KBM-7 (cell line): ENCODE data around the gene MKX.
"Not testable (repeated sequence)": the region's sequence is repeated elsewhere in the genome, so short reads cannot be mapped to it uniquely, and the experiment has no call there.

Source experiments
- DNase-seq: peaks from one replicate; pipeline ENCODE4 v3.0.0-alpha.2; 2015
- in situ Hi-C: fragments of 300-500 bp; cut with MboI; formaldehyde crosslinking; loops from 2 replicates; pipeline ENCODE4 v1.14.3; 2020; ENCODE audit warnings: low sequenced_read_pairs, low pct_unique_long_range_greater_than_20kb, mixed read lengths

MKX gene

DNA sequence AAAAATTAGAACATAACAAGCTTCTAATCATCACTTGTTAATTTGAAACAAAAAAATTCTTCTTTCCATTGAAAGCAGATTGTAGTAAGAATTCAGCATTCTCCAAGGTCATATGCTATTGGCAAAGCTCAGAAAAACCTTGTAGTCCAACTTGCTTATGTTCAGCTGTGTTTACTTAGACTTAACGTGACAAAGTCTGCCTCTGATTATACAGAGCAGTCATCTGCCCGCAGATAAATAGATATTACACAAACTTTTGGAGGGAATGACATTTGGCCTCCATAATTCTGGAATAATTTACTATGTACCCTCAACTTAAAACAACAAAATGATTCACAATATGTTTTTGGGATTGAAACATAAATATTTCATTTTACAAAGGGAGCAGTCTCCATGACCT is 45.8 kb downstream of the MKX start:
- in situ Hi-C loops: no loop called here
- DNase-seq: no peak

- DNase-seq: no peak
- in situ Hi-C loops: no loop called here
Measured at GRCh38 chr10:27698961-27699360, 46.7 kb downstream of the MKX start.

DNA sequence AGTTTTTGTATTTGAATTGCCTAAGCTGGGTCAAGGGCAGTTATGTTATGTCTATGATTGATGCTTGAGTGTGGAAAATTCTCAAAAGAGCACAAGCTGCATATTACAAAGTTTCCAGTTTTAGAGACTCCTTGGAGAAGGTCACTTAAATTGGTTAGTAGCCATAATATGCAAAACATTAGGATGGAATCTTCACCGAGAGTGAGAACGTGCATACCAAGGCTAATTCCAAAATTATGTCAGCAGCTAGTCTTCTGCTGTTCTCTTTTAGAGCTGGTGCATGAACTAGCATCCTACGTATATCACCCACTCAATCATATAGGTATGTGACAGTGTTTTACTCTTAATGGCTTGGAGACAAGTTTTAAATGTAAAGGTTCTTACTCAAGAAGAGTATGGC is 49.2 kb downstream of the MKX start:
- DNase-seq: no peak
- in situ Hi-C loops: no loop called here

DNA sequence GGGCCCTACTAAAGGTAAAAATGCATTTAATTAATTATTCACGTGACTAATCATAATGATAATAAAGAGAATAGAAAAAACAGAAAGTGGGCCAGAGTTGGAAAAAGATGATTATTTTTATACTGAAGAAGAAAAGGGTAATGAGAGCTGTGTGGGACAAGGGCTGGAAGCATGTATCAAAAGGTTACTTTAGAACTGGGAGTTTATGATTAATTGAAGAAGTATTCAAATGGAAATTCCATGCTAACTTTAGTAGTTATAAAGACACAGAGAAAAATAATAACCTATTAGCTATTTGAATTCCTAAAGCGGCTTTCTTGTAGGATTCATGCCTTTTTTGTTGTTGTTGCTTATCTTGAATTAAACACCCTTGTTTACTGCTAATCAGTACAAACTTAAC is 49.9 kb downstream of the MKX start:
- in situ Hi-C loops: no loop called here
- no peak for DNase-seq

DNA sequence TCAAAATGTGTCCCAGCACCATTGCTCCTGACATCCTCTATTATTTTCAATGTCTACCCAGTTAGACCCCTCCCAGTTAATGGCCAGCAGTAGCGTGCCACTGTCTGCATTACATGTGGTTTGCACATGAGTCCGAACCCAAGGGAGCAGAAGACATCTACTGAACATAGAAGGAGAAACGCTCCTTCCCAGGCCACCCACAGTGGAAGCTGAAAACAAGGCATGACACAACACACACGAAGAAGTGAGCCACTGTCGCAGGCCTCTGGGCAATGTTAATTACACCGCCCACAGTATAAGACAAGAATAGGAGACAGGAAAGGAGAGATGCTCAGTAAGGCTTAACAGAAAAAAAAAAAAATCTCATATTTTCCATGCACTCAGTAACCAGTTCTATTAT is 50.5 kb downstream of the MKX start:
- DNase-seq: no peak
- in situ Hi-C loops: no loop called here

DNA sequence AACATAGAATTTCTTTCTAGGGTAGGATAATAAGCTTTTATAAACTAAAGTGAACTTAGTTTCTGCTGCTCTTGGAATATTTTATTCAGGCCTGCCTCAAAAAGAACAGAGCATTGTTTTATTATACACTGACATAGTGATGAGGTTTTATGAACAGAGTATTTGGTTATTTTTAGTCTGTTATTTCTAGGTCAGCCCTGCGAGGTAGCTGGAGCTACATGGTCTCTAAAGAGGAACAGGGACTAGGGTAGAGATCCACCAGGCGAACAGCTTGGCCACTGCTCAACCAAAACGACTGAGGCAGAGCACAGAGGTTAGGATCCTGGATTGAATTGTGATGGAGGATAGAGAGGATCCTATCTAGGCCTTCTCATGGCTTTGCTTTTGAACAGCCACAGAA is 53.0 kb downstream of the MKX start:
- in situ Hi-C loops: no loop called here

DNA sequence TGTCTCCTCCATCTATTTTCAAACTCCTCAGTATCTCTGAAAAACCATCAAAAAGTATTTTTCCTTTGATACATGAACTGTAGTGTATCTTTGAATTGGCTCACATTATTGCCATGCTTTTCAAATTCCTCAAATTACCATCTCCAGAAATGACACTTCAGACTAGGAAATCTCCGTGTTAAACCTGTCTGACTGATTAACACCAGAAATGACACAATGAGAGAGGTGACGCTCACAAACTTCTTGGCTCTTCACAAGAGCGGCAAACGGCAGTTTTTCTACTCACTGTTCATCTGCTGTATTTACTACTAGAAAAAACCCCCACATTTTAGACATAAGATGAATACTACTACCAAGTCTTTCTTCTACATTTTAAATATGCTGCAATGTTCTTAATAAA is 56.6 kb downstream of the MKX start:
- no peak for DNase-seq
- in situ Hi-C loops: no loop called here

More for the DNA sequence above, 53.0 kb downstream of the MKX start:
- no peak for DNase-seq

DNA sequence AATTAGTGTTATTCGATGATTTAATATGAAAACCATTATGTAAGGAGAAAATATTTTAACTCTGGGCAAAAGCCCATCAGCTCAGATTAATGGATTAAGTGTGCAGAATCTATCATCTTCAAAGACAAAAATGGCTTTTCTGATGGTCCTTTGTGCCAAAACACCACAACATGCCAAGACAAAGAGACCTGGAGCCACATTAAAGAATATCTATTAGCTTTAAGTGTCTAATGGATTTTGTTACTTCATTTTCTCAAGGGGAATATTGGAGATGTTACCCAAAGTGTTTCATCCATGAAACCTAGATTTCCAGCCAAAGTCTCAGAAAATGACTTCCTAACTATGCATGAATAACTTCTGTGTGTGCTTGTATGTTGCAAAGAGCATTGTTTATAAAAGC is 57.3 kb downstream of the MKX start:
- in situ Hi-C loops: no loop called here
- DNase-seq: no peak

GRCh38 chr10:27687743-27688142 is 57.9 kb downstream of the MKX start:
- in situ Hi-C loops: no loop called here

DNA sequence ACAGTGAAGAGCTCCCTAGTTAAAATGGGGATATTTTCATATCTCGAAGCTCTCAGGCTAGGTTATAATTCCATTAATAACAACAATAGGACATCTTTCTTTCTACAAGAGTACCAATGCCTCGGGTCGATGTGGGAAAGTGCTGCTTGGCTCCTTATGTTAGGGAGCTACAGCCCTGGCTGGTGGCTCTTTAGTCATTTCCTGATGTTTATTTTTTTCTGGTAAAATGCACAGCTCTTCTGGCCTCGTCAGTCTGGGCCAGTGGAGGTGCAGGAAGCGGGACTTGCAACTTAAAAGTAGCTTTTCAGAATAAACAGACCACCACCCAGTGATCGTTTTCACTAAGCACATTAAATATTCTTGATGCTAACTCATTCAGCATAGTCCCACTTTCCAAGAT is 58.3 kb downstream of the MKX start:
- no peak for DNase-seq
- in situ Hi-C loops: no loop called here

More at GRCh38 chr10:27687743-27688142, 57.9 kb downstream of the MKX start:
- no peak for DNase-seq

GRCh38 chr10:27685681-27686080 is 59.9 kb downstream of the MKX start:
- in situ Hi-C loops: no loop called here
- DNase-seq: no peak

GRCh38 chr10:27683226-27683625 is 62.4 kb downstream of the MKX start:
- no peak for DNase-seq
- in situ Hi-C loops: no loop called here

- in situ Hi-C loops, DNase-seq: not testable (repeated sequence)
Measured at GRCh38 chr10:27681795-27682194, 63.8 kb downstream of the MKX start.

DNA sequence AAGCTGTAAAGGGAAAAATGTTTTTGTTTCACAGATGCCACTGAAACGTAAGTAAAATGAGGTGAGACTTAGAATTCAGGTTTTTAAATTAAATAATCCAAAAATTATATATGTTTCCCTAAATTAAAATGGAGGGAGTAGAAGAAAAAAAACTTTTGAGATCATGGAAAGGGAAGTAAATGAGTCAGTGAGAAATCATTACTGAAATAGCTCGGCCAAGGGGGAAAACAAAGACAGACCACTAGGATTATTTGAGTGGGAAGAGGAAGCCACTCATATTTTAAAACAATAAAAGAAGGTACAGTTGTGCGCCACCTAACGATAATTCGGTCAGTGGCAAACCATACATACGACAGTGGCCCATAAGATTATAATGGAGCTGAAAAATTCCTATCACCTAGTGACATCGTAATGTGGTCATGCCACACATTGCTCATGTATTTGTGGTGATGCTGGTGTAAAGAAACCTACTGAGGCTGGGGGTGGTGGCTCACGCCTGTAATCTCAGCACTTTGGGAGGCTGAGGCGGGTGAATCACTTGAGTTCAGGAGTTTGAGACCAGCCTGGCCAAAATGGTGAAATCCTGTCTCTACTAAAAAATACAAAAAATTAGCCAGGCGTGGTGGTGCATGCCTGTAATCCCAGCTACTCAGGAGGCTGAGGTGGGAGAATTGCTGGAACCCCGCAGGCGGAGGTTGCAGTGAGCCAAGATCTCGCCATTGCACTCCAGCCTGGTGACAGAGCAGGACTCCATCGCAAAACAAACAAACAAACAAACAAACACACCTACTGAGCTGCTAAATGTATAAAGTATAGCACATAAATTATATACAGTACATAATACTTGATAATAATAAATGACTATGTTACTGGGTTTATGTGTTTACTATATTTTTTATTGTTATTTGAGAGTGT is 64.7 kb downstream of the MKX start:
- in situ Hi-C loops: no loop called here
- DNase-seq: peak; percentile 27

DNA sequence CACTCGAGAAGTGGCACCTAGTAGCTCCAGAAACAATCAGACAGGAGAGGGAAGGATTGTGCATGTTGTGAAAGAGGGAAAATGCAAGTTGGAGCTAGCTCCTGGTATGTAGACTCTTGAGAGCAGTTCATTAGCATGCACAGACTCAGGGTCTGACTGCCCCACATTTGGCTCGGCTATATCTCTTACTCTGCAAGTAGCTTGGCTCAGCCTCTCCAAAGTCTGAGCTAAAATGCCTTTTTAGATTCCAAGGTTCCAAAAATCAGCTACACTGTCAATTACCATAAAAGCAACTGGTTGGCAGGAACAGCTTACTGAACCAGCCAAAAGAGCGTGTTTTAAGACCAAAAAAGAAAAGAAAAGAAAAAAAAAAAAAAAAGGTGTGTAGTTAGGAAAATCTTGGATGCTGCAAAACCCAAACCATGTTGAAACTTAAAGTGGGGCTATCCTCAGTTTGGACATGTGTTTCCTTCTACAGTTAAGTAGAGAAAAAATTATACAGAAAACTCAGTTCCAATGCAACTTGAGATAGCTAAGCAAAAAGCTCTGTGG is 65.5 kb downstream of the MKX start:
- DNase-seq: no peak
- in situ Hi-C loops: no loop called here

GRCh38 chr10:27679369-27679912 is 66.2 kb downstream of the MKX start:
- no peak for DNase-seq

DNA sequence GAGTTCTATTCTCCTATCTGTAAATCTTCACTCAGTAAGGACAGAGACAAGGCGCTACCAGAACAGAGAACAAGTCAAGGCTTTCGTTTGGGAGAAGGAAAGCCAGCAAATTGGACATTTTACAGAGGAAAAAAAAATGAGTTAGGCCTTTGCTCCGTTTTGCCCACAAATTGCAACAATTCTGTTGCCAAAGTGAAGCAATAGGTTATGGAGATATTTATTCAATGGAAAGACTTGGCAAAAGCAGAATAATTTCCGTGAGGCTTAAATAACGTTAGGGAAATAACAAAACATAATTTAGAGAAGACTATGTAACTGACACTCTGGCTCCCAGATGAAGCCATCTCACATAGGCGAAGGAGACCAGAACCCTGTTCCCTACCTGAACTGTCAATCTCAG is 67.5 kb downstream of the MKX start:
- DNase-seq: no peak
- in situ Hi-C loops: no loop called here

More at GRCh38 chr10:27679369-27679912, 66.2 kb downstream of the MKX start:
- in situ Hi-C loops: no loop called here

DNA sequence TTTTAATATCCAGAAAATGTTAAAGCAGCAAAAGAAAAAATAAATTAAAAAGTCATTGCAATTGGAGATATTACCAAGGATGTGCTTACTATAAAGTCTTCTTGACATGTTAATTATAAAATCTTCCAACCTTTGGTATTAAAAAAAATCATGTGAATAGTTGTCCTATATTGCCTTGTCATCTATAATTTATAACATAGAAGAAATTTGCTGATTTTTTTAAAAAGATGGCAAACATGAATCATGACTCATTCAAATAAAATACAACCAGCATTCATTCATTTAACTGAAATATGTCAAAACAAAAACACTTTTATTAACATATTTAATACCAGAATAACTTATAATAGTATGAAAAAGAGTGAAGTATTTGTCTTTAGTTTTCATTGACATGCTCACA is 72.6 kb downstream of the MKX start:
- DNase-seq: no peak
- in situ Hi-C loops: no loop called here

DNA sequence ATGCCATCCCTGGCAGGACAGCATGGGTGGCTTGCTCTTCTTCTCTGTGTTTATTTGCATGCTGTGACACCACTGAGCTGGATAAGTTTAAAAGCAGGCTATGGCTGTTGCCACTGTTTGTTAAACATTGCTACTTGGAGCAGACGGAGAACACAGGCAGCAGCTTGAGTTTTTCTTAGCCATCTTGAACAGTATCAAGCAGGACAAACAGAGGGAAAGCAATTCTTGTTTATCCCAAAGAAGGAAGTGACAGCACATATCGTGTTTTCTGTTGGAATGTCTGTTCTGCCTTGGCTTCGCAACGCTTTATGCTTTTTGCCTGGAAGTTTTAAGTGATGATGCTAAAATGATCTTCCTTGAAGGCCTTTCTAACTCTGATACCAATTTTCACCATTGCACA is 73.8 kb downstream of the MKX start:
- in situ Hi-C loops: no loop called here
- no peak for DNase-seq

GRCh38 chr10:27664461-27664860 is 81.2 kb downstream of the MKX start:
- in situ Hi-C loops: no loop called here
- no peak for DNase-seq

DNA sequence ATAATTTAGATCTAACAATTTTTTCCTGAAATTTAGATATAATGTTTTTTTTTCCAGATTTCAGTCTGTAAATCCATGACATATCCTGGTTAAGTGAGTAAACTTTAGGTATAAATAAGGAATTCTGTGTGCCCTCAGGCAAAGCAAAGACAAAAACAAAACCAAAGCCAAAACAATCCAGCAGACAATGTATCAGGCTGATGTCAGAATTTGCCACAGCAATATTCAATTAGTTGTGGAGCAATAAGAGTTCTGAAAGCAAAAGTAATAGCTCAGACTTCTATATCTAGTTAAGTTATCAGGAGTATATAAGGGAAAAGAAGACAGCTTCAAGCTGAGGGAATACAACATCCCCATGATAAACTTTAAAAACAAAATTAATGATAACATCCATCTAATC is 82.0 kb downstream of the MKX start:
- DNase-seq: no peak
- in situ Hi-C loops: no loop called here
